Glomerular visceral epithelial cell (primary cell): Measurements from ENCODE around the gene TMEM52.

Experiments
- DNase-seq: peaks from one replicate; pipeline ENCODE4 v3.0.0-alpha.2; 2016; ENCODE audit errors: extremely low spot score

The TMEM52 gene

DNA sequence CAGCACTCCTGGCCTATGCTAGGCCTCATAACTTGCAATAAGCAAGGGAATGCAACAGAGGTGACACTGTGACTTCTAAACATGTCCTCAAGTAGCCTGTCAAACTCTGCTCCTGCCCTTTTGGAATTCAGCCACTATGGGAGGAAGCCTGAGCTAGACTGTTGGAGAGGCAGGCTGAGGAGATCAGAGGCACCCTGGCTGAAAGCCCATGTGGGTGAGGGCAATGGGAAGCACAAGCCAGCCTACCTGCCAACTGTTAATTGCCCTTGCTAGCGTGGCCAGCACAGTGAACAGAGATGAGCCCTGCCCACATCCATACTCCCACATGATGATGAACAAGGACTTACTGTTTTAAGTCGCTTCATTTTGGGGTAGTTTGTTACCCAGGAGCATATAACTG lies 45.9 kb downstream of the TMEM52 start:
- DNase-seq, result no peak

DNA sequence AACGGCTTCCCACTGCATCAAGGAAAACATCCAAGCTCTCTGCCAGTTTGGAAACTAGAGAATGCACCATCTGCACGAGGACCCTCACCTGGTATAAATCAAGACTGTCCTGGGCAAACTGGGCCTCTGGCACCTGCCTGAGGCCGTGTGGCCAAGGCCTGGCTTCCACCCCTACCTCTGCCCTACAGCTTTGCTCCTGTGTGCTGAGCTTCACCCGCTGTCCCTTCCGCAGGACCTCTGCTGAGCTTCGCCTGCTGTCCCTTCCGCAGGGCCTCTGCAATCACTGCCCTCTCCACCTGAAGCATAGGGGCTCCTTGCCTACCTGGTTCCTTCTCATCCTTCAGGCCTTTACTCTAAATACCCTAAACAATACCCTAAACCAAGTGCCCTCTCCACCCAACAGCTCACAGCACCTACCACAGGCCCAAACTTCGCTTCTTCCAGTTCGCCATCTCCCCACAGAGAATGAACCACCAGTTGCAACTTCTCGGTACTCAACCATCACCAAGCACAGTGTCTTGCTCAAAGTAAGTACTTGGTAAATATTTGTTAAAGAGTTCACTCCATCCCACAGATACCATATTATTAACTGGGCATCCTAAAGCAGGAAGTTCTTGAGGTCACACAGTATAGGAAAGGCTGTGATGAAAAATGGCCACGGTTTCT lies 46.6 kb downstream of the TMEM52 start:
- DNase-seq, result no peak

DNA sequence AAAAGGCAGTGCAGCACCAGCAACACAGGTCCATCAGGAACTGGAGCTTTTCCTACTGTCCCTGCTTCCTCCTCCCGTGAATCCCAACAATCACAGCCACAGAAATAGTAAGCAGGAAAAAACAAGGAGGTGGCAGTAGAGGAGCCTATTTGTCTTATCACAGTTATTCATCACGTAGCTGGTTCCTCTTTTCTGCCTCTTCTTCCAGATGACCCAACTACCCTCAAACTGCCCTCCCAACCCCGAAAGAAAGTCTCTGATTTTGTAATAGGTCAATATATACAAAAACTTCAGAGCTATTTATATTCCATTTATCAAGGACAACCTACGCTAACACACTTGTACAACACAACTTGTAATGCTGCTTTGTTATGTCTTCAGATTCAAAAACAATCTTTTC lies 49.6 kb downstream of the TMEM52 start:
- no peak for DNase-seq
